OCI-LY3 (cell line): Measurements from ENCODE around the gene CAPZA2.

Source experiments
- H2AFZ ChIP-seq: fragments of 200-600, 300-600 bp; shearing (Covaris generic); 2 replicates; pipeline ENCODE4 v1.6.0; 2014; ENCODE audit warnings: antibody characterized with exemption, low read depth, low read length
- H3K27ac ChIP-seq: fragments of 200-600, 300-600 bp; sonication (generic); 2 replicates; pipeline ENCODE4 v1.5.1; 2014; ENCODE audit warnings: mild to moderate bottlenecking, low read length, moderate library complexity, mixed read lengths
- H3K27me3 ChIP-seq: fragments of 200-600, 300-600 bp; sonication (generic); 2 replicates; pipeline ENCODE4 v1.6.1; 2014; ENCODE audit warnings: low read depth, low read length, mixed read lengths
- H3K36me3 ChIP-seq: fragments of 200-600, 300-600 bp; sonication (generic); replicated peaks from 2 replicates; pipeline ENCODE3; 2014; ENCODE audit warnings: low read depth, low read length, mixed read lengths
- H3K4me1 ChIP-seq: fragments of 300-600, 200-600 bp; sonication (generic); 2 replicates; pipeline ENCODE4 v1.6.1; 2014; ENCODE audit warnings: low read length, mixed read lengths
- H3K4me2 ChIP-seq: fragments of 200-600, 300-600 bp; sonication (generic); 2 replicates; pipeline ENCODE4 v1.6.1; 2014; ENCODE audit warnings: low read length, mixed read lengths
- H3K4me3 ChIP-seq: fragments of 300-600, 200-600 bp; sonication (generic); 2 replicates; pipeline ENCODE4 v1.5.1; 2014; ENCODE audit warnings: antibody characterized with exemption, mild to moderate bottlenecking, low read length, moderate library complexity
- H3K79me2 ChIP-seq: fragments of 300-600, 200-600 bp; shearing (Covaris generic); 2 replicates; pipeline ENCODE4 v1.6.1; 2014; ENCODE audit warnings: mild to moderate bottlenecking, low read length, mixed read lengths
- H3K9ac ChIP-seq: fragments of 300-600, 200-600 bp; shearing (Covaris generic); 2 replicates; pipeline ENCODE4 v1.6.0; 2014; ENCODE audit warnings: mild to moderate bottlenecking, low read length, moderate library complexity
- H3K9me3 ChIP-seq: fragments of 200-600, 300-600 bp; shearing (Covaris generic); 2 replicates; pipeline ENCODE4 v1.6.1; 2014; ENCODE audit warnings: low read length, mixed read lengths; ENCODE audit not compliant: insufficient read depth
- H4K20me1 ChIP-seq: fragments of 200-600, 300-600 bp; sonication (generic); 2 replicates; pipeline ENCODE4 v1.6.1; 2016; ENCODE audit warnings: low read length, mixed read lengths; ENCODE audit not compliant: insufficient read depth
- CTCF ChIP-seq: fragments of 200-600, 300-600 bp; sonication (generic); IDR thresholded peaks from 2 replicates; pipeline ENCODE4 v1.5.1; 2014; ENCODE audit warnings: antibody characterized with exemption, low read length, low read depth
- EZH2phosphoT487 ChIP-seq: fragments of 200-600 bp; shearing (Covaris generic); IDR thresholded peaks from 2 replicates; pipeline ENCODE4 v1.6.1; 2018; ENCODE audit warnings: antibody characterized with exemption, mixed run types, low read depth

The CAPZA2 gene

GRCh38 chr7:116843378-116843777, 19.0 kb upstream of the CAPZA2 start:
- peak overlapping the region; percentile 26; the same call in 1 of the 2 replicates for H3K9ac ChIP-seq
- H3K4me2 ChIP-seq, result peak overlapping the region; percentile 72
- no peaks in the 10 kb centered on the region for H4K20me1 ChIP-seq
- TF ChIP-seq EZH2phosphoT487, result no peak
- no peak for TF ChIP-seq CTCF
- H3K36me3 ChIP-seq, result no peaks in the 10 kb centered on the region
- H3K27me3 ChIP-seq, result no peaks in the 10 kb centered on the region
- H3K79me2 ChIP-seq, result no peaks in the 10 kb centered on the region
- no peaks in the 10 kb centered on the region for H3K9me3 ChIP-seq
- H3K27ac ChIP-seq, result 0 out of 2 replicates have a peak overlapping the region, but pooled peaks have one; percentile 1
- peak overlapping the region; percentile 55 for H2AFZ ChIP-seq
- H3K4me3 ChIP-seq, result peak overlapping the region; percentile 63
- peaks cover 38% of the 10 kb centered on the region for H3K4me1 ChIP-seq

DNA sequence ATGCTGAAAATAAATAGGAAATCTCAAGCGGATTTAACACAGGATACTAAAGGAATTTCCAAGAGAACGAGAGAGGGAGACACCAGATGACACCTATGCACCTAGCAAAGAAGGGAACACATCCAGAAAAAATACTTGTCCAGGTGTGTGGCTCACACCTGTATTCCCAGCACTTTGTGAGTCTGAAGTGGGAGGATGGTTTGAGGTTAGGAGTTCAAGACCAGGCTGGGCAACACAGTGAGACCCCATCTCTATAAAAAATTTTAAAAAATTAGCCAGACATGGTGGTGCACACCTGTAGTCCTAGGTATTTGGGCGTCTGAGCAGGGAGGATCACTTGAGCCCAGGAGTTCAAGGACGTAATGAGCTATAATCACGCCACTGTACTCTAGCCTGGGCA, 11.2 kb upstream of the CAPZA2 start:
- Histone ChIP-seq H3K27me3 (no peaks in the 10 kb centered on the region; the same call in 1 of the 2 replicates), H3K9ac (no peak overlapping the region), H3K79me2 (no peaks in the 10 kb centered on the region), H3K4me1 (no peaks in the 10 kb centered on the region), H2AFZ (no peak overlapping the region), H3K36me3 (no peaks in the 10 kb centered on the region), H3K9me3 (no peaks in the 10 kb centered on the region), H4K20me1 (no peaks in the 10 kb centered on the region), H3K27ac (no peak overlapping the region), H3K4me3 (no peak overlapping the region), H3K4me2 (no peak overlapping the region)
- TF ChIP-seq EZH2phosphoT487, result no peak
- TF ChIP-seq CTCF, result no peak

DNA sequence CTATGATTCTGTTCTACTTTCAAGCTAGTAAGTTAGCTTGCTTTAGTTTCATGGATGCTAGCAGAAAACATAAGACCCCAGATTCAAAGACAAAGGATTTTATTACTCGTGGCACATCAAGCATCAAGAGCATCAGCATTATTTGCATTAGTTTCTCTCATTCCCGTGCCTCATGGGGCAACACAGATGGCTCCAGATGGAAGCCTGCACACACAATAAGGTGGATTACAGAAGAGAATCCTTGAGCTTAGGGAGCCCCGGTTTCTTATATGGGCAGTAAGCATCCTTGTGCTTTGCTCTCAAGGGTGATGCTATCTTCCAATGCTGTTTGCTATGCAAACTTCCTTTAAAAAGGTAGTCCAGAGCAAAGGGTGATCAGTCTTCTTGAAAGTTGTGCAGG, 10.7 kb upstream of the CAPZA2 start:
- Histone ChIP-seq H3K4me2 (no peak overlapping the region), H3K27me3 (no peaks in the 10 kb centered on the region; the same call in 1 of the 2 replicates), H3K79me2 (no peaks in the 10 kb centered on the region), H3K9me3 (no peaks in the 10 kb centered on the region), H2AFZ (no peak overlapping the region), H3K27ac (no peak overlapping the region), H3K9ac (no peak overlapping the region), H3K36me3 (no peaks in the 10 kb centered on the region), H3K4me3 (no peak overlapping the region), H3K4me1 (no peaks in the 10 kb centered on the region), H4K20me1 (no peaks in the 10 kb centered on the region)
- TF ChIP-seq CTCF, result no peak
- TF ChIP-seq EZH2phosphoT487, result no peak

GRCh38 chr7:116854132-116854531, 8.3 kb upstream of the CAPZA2 start:
- no peak overlapping the region for H2AFZ ChIP-seq
- H3K27ac ChIP-seq, result no peak overlapping the region
- H3K9me3 ChIP-seq, result no peaks in the 10 kb centered on the region
- no peak for TF ChIP-seq CTCF
- no peaks in the 10 kb centered on the region for H3K79me2 ChIP-seq
- no peaks in the 10 kb centered on the region for H3K36me3 ChIP-seq
- no peaks in the 10 kb centered on the region for H3K4me1 ChIP-seq
- no peak overlapping the region for H3K9ac ChIP-seq
- no peaks in the 10 kb centered on the region for H4K20me1 ChIP-seq
- H3K4me2 ChIP-seq, result no peak overlapping the region
- peaks cover 4% of the 10 kb centered on the region; the same call in 1 of the 2 replicates for H3K27me3 ChIP-seq
- no peak overlapping the region for H3K4me3 ChIP-seq
